Astrocyte (in vitro differentiated cells and primary cell): Measurements from ENCODE around the gene DACH2. TPM values are rescaled to one million over a fixed set of nuclear protein-coding genes. Genes with fewer than 3 reads are reported as not detected.

ENCODE experiments used
- DNase-seq: peaks from one replicate; pipeline ENCODE4 v3.0.0-alpha.2; 2010; ENCODE audit warnings: low read depth
- FAIRE-seq: peaks from 2 replicates; lab custom pipeline; 2011; peaks lifted over from hg19 to GRCh38; lab: Jason Lieb, UNC
- H2AFZ ChIP-seq: 2 replicates; pipeline ENCODE4 v1.6.0; 2012; ENCODE audit warnings: low read depth, low read length, inconsistent platforms
- H3K27ac ChIP-seq: 2 replicates; pipeline ENCODE4 v1.5.1; 2011; ENCODE audit warnings: low read depth, low read length, inconsistent platforms
- H3K27me3 ChIP-seq: 2 replicates; pipeline ENCODE4 v1.6.0; 2011; ENCODE audit warnings: low read length, inconsistent platforms; ENCODE audit not compliant: insufficient read depth
- H3K36me3 ChIP-seq: 2 replicates; pipeline ENCODE4 v1.5.1; 2011; ENCODE audit warnings: low read length, inconsistent platforms; ENCODE audit not compliant: insufficient read depth
- H3K4me1 ChIP-seq: 2 replicates; pipeline ENCODE4 v1.5.1; 2011; ENCODE audit warnings: low read length, inconsistent platforms; ENCODE audit not compliant: insufficient read depth
- H3K4me2 ChIP-seq: 2 replicates; pipeline ENCODE4 v1.6.0; 2012; ENCODE audit warnings: low read length, inconsistent platforms
- H3K4me3 ChIP-seq: 2 replicates; pipeline ENCODE4 v1.5.1; 2011; ENCODE audit warnings: low read depth, mild to moderate bottlenecking, low read length, inconsistent platforms; ENCODE audit not compliant: insufficient read depth
- H3K79me2 ChIP-seq: 2 replicates; pipeline ENCODE4 v1.6.0; 2012; ENCODE audit warnings: mild to moderate bottlenecking, low read length, inconsistent platforms; ENCODE audit not compliant: insufficient read depth
- H3K9ac ChIP-seq: 2 replicates; pipeline ENCODE4 v1.6.0; 2012; ENCODE audit warnings: mild to moderate bottlenecking, low read length, inconsistent platforms
- H3K9me3 ChIP-seq: 2 replicates; pipeline ENCODE4 v1.5.1; 2012; ENCODE audit warnings: low read depth, mild to moderate bottlenecking, low read length, inconsistent platforms; ENCODE audit not compliant: insufficient read depth
- H4K20me1 ChIP-seq: 2 replicates; pipeline ENCODE4 v1.6.0; 2012; ENCODE audit warnings: low read length, inconsistent platforms; ENCODE audit not compliant: insufficient read depth
- H3K27ac Mint-ChIP-seq: one replicate; pipeline ENCODE4 v1.8.0; 2021; ENCODE audit warnings: mild to moderate bottlenecking, mixed read lengths; ENCODE audit not compliant: unreplicated experiment
- H3K27me3 Mint-ChIP-seq: one replicate; pipeline ENCODE4 v1.8.0; 2021; ENCODE audit warnings: low read depth, mixed read lengths; ENCODE audit not compliant: unreplicated experiment
- H3K36me3 Mint-ChIP-seq: one replicate; pipeline ENCODE4 v1.8.0; 2021; ENCODE audit warnings: low read depth, mixed read lengths; ENCODE audit not compliant: unreplicated experiment
- H3K4me1 Mint-ChIP-seq: one replicate; pipeline ENCODE4 v1.8.0; 2021; ENCODE audit warnings: low read depth, mixed read lengths; ENCODE audit not compliant: unreplicated experiment
- H3K4me3 Mint-ChIP-seq: one replicate; pipeline ENCODE4 v1.8.0; 2021; ENCODE audit warnings: mild to moderate bottlenecking, moderate library complexity, mixed read lengths; ENCODE audit not compliant: unreplicated experiment
- H3K9me3 Mint-ChIP-seq: one replicate; pipeline ENCODE4 v1.8.0; 2021; ENCODE audit warnings: mild to moderate bottlenecking, mixed read lengths; ENCODE audit not compliant: unreplicated experiment
- CTCF ChIP-seq: IDR thresholded peaks from 2 replicates; pipeline ENCODE4 v1.5.1; 2011; ENCODE audit warnings: low read depth, mild to moderate bottlenecking, inconsistent platforms, low read length, moderate library complexity; ENCODE audit not compliant: insufficient read depth
- EZH2 ChIP-seq: IDR thresholded peaks from 2 replicates; pipeline ENCODE4 v1.6.1; 2012; ENCODE audit warnings: mild to moderate bottlenecking, low read length, inconsistent platforms; ENCODE audit not compliant: insufficient read depth
- total RNA-seq: library from RNA; stranded (reverse); gene quantifications from 2 replicates; pipeline ENCODE4 v1.2.1, GENCODE V29; 2021

DACH2 gene
- total RNA-seq, 1 donor from 2014 or later = 0.16 TPM

- Histone ChIP-seq H3K9me3 (no peaks in the 10 kb centered on the region), H3K27ac (no peak overlapping the region), H3K4me1 (no peaks in the 10 kb centered on the region), H3K9ac (no peak overlapping the region), H3K36me3 (no peaks in the 10 kb centered on the region), H3K27me3 (no peaks in the 10 kb centered on the region), H3K79me2 (no peaks in the 10 kb centered on the region), H4K20me1 (no peaks in the 10 kb centered on the region), H2AFZ (no peak overlapping the region), H3K4me2 (no peak overlapping the region), H3K4me3 (no peak overlapping the region)
- no peak overlapping the region for H3K27ac Mint-ChIP-seq
- H3K4me3 Mint-ChIP-seq = no peak overlapping the region
- no peaks in the 10 kb centered on the region for H3K4me1 Mint-ChIP-seq
- no peaks in the 10 kb centered on the region for H3K36me3 Mint-ChIP-seq
- H3K27me3 Mint-ChIP-seq = no peaks in the 10 kb centered on the region
- H3K9me3 Mint-ChIP-seq = no peaks in the 10 kb centered on the region
- no peak for TF ChIP-seq CTCF
- TF ChIP-seq EZH2 = no peak
- FAIRE-seq = no peak
- no peak for DNase-seq
Measured at GRCh38 chrX:86104526-86104925, 43.7 kb upstream of the DACH2 start.

- no peaks in the 10 kb centered on the region for H3K4me1 Mint-ChIP-seq
- Histone ChIP-seq H3K4me1 (no peaks in the 10 kb centered on the region), H3K27me3 (no peaks in the 10 kb centered on the region), H3K36me3 (no peaks in the 10 kb centered on the region), H3K9ac (no peak overlapping the region), H3K79me2 (no peaks in the 10 kb centered on the region), H3K27ac (no peak overlapping the region), H3K4me3 (no peak overlapping the region), H4K20me1 (no peaks in the 10 kb centered on the region), H3K9me3 (no peaks in the 10 kb centered on the region), H3K4me2 (no peak overlapping the region), H2AFZ (no peak overlapping the region)
- no peak for TF ChIP-seq CTCF
- TF ChIP-seq EZH2 = no peak
- H3K27me3 Mint-ChIP-seq = no peaks in the 10 kb centered on the region
- FAIRE-seq (no peak), DNase-seq (no peak)
- no peaks in the 10 kb centered on the region for H3K36me3 Mint-ChIP-seq
- no peak overlapping the region for H3K4me3 Mint-ChIP-seq
- H3K27ac Mint-ChIP-seq = no peak overlapping the region
- peaks cover 14% of the 10 kb centered on the region for H3K9me3 Mint-ChIP-seq
Measured at GRCh38 chrX:86121916-86122315, 26.3 kb upstream of the DACH2 start.

GRCh38 chrX:86133761-86134160 is 14.5 kb upstream of the DACH2 start:
- H3K9me3 Mint-ChIP-seq = no peaks in the 10 kb centered on the region
- Histone ChIP-seq H3K27ac (no peak overlapping the region), H4K20me1 (no peaks in the 10 kb centered on the region), H3K36me3 (no peaks in the 10 kb centered on the region), H3K4me3 (no peak overlapping the region), H3K4me1 (no peaks in the 10 kb centered on the region), H3K9me3 (no peaks in the 10 kb centered on the region), H3K9ac (no peak overlapping the region), H3K27me3 (no peaks in the 10 kb centered on the region), H2AFZ (no peak overlapping the region), H3K4me2 (peak overlapping the region; percentile 36), H3K79me2 (no peaks in the 10 kb centered on the region)
- peaks cover 2% of the 10 kb centered on the region for H3K4me1 Mint-ChIP-seq
- no peaks in the 10 kb centered on the region for H3K27me3 Mint-ChIP-seq
- H3K4me3 Mint-ChIP-seq = no peak overlapping the region
- peak; percentile 29 for TF ChIP-seq CTCF
- no peak for TF ChIP-seq EZH2
- no peaks in the 10 kb centered on the region for H3K36me3 Mint-ChIP-seq
- FAIRE-seq (peak; percentile 89), DNase-seq (no peak)
- no peak overlapping the region for H3K27ac Mint-ChIP-seq
